ENCODE data around the gene CSF3. TPM values are rescaled to one million over a fixed set of nuclear protein-coding genes. Genes with fewer than 3 reads are reported as not detected.

CSF3 gene
- total RNA-seq, 1 donor from 2014 or later = not detected

- Mint-ChIP-seq H3K9me3 (no peaks in the 10 kb centered on the region), H3K36me3 (ENCODE audit: low read depth) (no peaks in the 10 kb centered on the region), H3K4me3 (no peak overlapping the region), H3K27me3 (peaks cover 41% of the 10 kb centered on the region), H3K27ac (no peak overlapping the region), H3K4me1 (no peaks in the 10 kb centered on the region)
- POLR2A ChIA-PET = interaction anchor here (0.7 kb wide), 1 partner anchor 275 kb away, joined by 3 read pairs; no protein-coding TSS in a partner anchor
- ATAC-seq (ENCODE audit: low read depth) (no peak), DNase-seq (no peak)
- CTCF ChIA-PET = no interaction called here
- no peak for TF ChIP-seq CTCF (IDR thresholded peaks at IDR 0.05)
- intact Hi-C loops (cut with micrococcal nuclease) = no loop called here
Observed at GRCh38 chr17:39971076-39971603, 44.1 kb upstream of the CSF3 start.

DNA sequence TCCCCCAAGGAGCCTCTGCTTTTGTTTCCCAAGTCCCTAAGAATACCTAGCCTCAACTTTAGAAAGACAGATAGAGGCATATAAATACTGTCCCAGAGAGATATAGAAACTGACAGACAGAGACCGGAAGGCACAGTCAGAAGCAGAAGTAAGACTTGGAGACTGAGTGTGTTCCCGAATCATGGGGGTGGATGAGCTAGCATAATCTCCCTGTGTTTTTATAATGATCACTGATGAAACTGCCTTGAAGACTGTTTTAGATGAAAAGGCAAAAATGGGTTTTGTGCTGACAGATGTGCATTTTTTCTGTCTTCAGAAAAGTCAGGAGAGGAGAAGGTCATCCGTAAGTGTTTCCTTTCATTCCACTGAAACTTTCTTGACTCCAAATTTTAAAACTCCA is 43.0 kb upstream of the CSF3 start:
- H3K4me3 Mint-ChIP-seq = no peak overlapping the region
- POLR2A ChIA-PET = no interaction called here
- no peaks in the 10 kb centered on the region for H3K9me3 Mint-ChIP-seq
- intact Hi-C loops (cut with micrococcal nuclease) = no loop called here
- peaks cover 39% of the 10 kb centered on the region for H3K27me3 Mint-ChIP-seq
- no peaks in the 10 kb centered on the region for H3K36me3 Mint-ChIP-seq (ENCODE audit: low read depth)
- ATAC-seq (ENCODE audit: low read depth) = no peak
- H3K27ac Mint-ChIP-seq = no peak overlapping the region
- CTCF ChIA-PET = no interaction called here
- no peak for TF ChIP-seq CTCF (IDR thresholded peaks at IDR 0.05)
- H3K4me1 Mint-ChIP-seq = no peaks in the 10 kb centered on the region
- no peak for DNase-seq

- Mint-ChIP-seq H3K9me3 (no peaks in the 10 kb centered on the region), H3K4me3 (no peak overlapping the region), H3K27me3 (peaks cover 38% of the 10 kb centered on the region), H3K36me3 (ENCODE audit: low read depth) (no peaks in the 10 kb centered on the region), H3K27ac (no peak overlapping the region), H3K4me1 (no peaks in the 10 kb centered on the region)
- TF ChIP-seq CTCF (IDR thresholded peaks at IDR 0.05) = no peak
- DNase-seq (no peak), ATAC-seq (ENCODE audit: low read depth) (no peak)
- intact Hi-C loops (cut with micrococcal nuclease) = no loop called here
- ChIA-PET POLR2A (no interaction called here), CTCF (interaction anchor here (1.5 kb wide), 1 partner anchor 15 kb away, joined by 4 read pairs; no protein-coding TSS in a partner anchor)
Observed at GRCh38 chr17:39973496-39973895, 41.7 kb upstream of the CSF3 start.

DNA sequence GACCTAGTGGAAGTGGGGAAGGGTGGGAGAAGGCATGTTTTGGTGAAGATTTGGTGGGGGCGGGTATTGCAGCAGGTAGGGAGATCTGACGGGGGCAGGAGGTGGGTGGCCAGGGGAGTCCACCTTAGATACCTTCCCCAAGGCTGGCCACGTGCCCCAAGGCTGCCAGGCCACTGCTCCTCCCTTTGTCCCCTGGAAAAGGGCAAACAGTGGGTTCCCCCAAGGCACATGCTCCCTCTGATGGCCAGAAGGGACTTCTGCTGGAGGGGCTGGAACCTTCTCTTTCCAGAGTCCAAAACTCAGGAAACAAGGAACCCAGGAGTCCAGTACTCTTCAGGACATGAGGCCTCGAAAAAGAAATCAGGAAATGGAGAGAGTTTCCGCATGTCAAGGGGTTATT is 40.8 kb upstream of the CSF3 start:
- Mint-ChIP-seq H3K4me1 (peaks cover 4% of the 10 kb centered on the region), H3K27ac (no peak overlapping the region), H3K9me3 (no peaks in the 10 kb centered on the region), H3K27me3 (peaks cover 31% of the 10 kb centered on the region), H3K4me3 (no peak overlapping the region), H3K36me3 (ENCODE audit: low read depth) (no peaks in the 10 kb centered on the region)
- intact Hi-C loops (cut with micrococcal nuclease) = no loop called here
- no peak for ATAC-seq (ENCODE audit: low read depth)
- ChIA-PET POLR2A (interaction anchor here (0.5 to 0.7 kb wide), 2 partner anchors 9 to 65 kb away, joined by 3 read pairs; no protein-coding TSS in a partner anchor), CTCF (interaction anchor here (1.5 kb wide), 1 partner anchor 16 kb away, joined by 4 read pairs; no protein-coding TSS in a partner anchor)
- no peak for DNase-seq
- no peak for TF ChIP-seq CTCF (IDR thresholded peaks at IDR 0.05)

DNA sequence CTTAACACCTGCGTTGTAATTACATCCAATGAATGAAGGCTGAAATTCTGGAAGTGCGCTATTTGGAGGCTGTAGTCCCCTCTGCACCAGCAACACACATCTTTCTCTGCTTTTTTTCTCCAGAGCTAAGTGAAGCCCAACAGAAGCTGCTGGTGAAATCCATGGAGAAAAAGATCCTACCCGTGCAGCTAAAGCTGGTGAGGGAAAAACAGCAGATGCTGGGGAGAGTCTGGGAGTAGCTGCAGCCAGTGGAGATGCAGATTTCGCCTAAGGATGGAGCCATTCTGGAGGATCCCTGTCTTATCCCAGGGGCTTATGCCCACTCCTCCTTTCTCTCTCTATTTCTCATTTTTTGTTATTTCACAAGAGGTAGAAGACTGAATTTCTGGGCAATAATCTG is 39.4 kb upstream of the CSF3 start:
- ChIA-PET CTCF (interaction anchor here (0.7 to 0.9 kb wide), 2 partner anchors 18 to 103 kb away, joined by 3 read pairs; no protein-coding TSS in a partner anchor), POLR2A (interaction anchor here (0.7 kb wide), 1 partner anchor 403 kb away, joined by 3 read pairs; no protein-coding TSS in a partner anchor)
- Mint-ChIP-seq H3K4me1 (peaks cover 13% of the 10 kb centered on the region), H3K9me3 (no peaks in the 10 kb centered on the region), H3K4me3 (no peak overlapping the region), H3K36me3 (ENCODE audit: low read depth) (peaks cover 4% of the 10 kb centered on the region), H3K27ac (no peak overlapping the region), H3K27me3 (peaks cover 21% of the 10 kb centered on the region)
- DNase-seq = no peak
- ATAC-seq (ENCODE audit: low read depth) = no peak
- TF ChIP-seq CTCF (IDR thresholded peaks at IDR 0.05) = no peak
- intact Hi-C loops (cut with micrococcal nuclease) = no loop called here

Measured in activated B cell treated with CpG ODN at 0.5 μM for 24 hours (primary cell).